ENCODE results near the gene PHYHIPL.

Gene PHYHIPL

GRCh38 chr10:59285848-59286247, 109.4 kb downstream of the PHYHIPL start:
- CTCF ChIA-PET = no interaction called here
- DNase-seq (ENCODE audit: extremely low spot score) = no peak
- TF ChIP-seq L3MBTL2 (conservative IDR thresholded peaks at IDR 0.05) (no peak), PKNOX1 (IDR thresholded peaks at IDR 0.05) (no peak), BHLHE40 (IDR thresholded peaks at IDR 0.05; ENCODE audit: borderline replicate concordance) (no peak)
- POLR2A ChIA-PET = no interaction called here

GRCh38 chr10:59287587-59288255, 111.3 kb downstream of the PHYHIPL start:
- CTCF ChIA-PET = no interaction called here
- no peak for DNase-seq (ENCODE audit: extremely low spot score)
- POLR2A ChIA-PET = no interaction called here

GRCh38 chr10:59289853-59290252, 113.4 kb downstream of the PHYHIPL start:
- DNase-seq (ENCODE audit: extremely low spot score) = no peak
- CTCF ChIA-PET = no interaction called here
- POLR2A ChIA-PET = no interaction called here
- TF ChIP-seq ELF4 (IDR thresholded peaks at IDR 0.05) = no peak
- TF ChIP-seq LEF1 (IDR thresholded peaks at IDR 0.05; ENCODE audit: borderline replicate concordance) = no peak
- no peak for TF ChIP-seq SP1 (IDR thresholded peaks at IDR 0.05)
- TF ChIP-seq FOXA1 (IDR thresholded peaks at IDR 0.05) = no peak
- TF ChIP-seq FOXM1 (IDR thresholded peaks at IDR 0.05; ENCODE audit: borderline replicate concordance) = no peak
- no peak for TF ChIP-seq L3MBTL2 (conservative IDR thresholded peaks at IDR 0.05)
- no peak for TF ChIP-seq SUZ12 (IDR thresholded peaks at IDR 0.05)
- TF ChIP-seq HDGF (IDR thresholded peaks at IDR 0.05; ENCODE audit: borderline replicate concordance) = no peak

More at GRCh38 chr10:59287587-59288255, 111.3 kb downstream of the PHYHIPL start:
- no peak for TF ChIP-seq ELF4 (IDR thresholded peaks at IDR 0.05)
- TF ChIP-seq TARDBP (IDR thresholded peaks at IDR 0.05) = no peak
- no peak for TF ChIP-seq CTBP1 (IDR thresholded peaks at IDR 0.05; ENCODE audit: borderline replicate concordance)
- TF ChIP-seq BHLHE40 (IDR thresholded peaks at IDR 0.05; ENCODE audit: borderline replicate concordance) = no peak
- TF ChIP-seq FOXK2 (IDR thresholded peaks at IDR 0.05) = no peak
- TF ChIP-seq FOXA1 (IDR thresholded peaks at IDR 0.05) = no peak
- TF ChIP-seq PKNOX1 (IDR thresholded peaks at IDR 0.05) = no peak
- TF ChIP-seq L3MBTL2 (conservative IDR thresholded peaks at IDR 0.05) = no peak
- no peak for TF ChIP-seq SP1 (IDR thresholded peaks at IDR 0.05)

GRCh38 chr10:59290448-59290847, 114.0 kb downstream of the PHYHIPL start:
- ChIA-PET CTCF (no interaction called here), POLR2A (no interaction called here)
- DNase-seq (ENCODE audit: extremely low spot score) = no peak
- no peak for TF ChIP-seq CTBP1 (IDR thresholded peaks at IDR 0.05; ENCODE audit: borderline replicate concordance)
- no peak for TF ChIP-seq FOXK2 (IDR thresholded peaks at IDR 0.05)
- TF ChIP-seq LEF1 (IDR thresholded peaks at IDR 0.05; ENCODE audit: borderline replicate concordance) = no peak
- TF ChIP-seq PKNOX1 (IDR thresholded peaks at IDR 0.05) = no peak
- TF ChIP-seq ELF4 (IDR thresholded peaks at IDR 0.05) = no peak
- TF ChIP-seq NFRKB (IDR thresholded peaks at IDR 0.05) = no peak
- no peak for TF ChIP-seq ARNT (IDR thresholded peaks at IDR 0.05)
- no peak for TF ChIP-seq HDGF (IDR thresholded peaks at IDR 0.05; ENCODE audit: borderline replicate concordance)
- no peak for TF ChIP-seq L3MBTL2 (conservative IDR thresholded peaks at IDR 0.05)
- no peak for TF ChIP-seq TARDBP (IDR thresholded peaks at IDR 0.05)
- TF ChIP-seq ZNF384 (IDR thresholded peaks at IDR 0.05) = no peak
- no peak for TF ChIP-seq SUZ12 (IDR thresholded peaks at IDR 0.05)

Measured in HEK293T (cell line).